HG03457 (cell line): ENCODE measurements around the gene ELK3.
"Not testable (repeated sequence)": the region's sequence is repeated elsewhere in the genome, so short reads cannot be mapped to it uniquely, and the experiment has no call there.

ENCODE experiments used
- ATAC-seq: cut with Tn5 transposase; IDR thresholded peaks from one replicate; pipeline ENCODE4 v1.9.1; 2021; ENCODE audit warnings: moderate number of reproducible peaks; ENCODE audit not compliant: unreplicated experiment

Gene ELK3

GRCh38 chr12:96301732-96302131, 107.6 kb downstream of the ELK3 start:
- ATAC-seq = no peak

DNA sequence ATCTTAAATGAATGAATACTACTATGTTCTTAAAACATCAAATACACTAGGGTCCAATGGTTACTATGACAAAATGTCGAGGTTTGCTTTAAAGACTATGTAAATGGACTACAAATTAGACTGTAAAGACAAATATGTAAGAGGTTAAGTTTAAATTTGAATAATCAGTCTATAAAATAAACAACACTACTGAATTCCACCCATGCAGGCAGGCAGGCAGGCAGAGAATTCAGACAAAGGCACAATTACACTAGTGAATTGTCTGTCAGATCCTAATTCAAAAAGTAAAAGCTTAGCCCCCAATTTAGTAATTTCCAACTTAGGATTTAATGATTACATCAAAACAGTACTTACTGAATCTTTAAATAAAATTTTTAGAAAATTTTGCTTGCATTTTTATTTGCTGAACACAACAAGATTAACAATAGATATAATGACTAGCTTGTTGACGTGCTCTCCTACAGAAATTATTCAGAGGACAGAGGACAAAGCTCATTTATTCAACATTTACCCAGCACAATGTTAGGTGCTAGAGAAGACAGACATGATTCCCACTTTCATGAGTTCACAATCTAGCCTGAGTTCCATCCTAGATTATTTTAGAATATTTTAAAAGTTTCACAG, 108.6 kb downstream of the ELK3 start:
- ATAC-seq = no peak

DNA sequence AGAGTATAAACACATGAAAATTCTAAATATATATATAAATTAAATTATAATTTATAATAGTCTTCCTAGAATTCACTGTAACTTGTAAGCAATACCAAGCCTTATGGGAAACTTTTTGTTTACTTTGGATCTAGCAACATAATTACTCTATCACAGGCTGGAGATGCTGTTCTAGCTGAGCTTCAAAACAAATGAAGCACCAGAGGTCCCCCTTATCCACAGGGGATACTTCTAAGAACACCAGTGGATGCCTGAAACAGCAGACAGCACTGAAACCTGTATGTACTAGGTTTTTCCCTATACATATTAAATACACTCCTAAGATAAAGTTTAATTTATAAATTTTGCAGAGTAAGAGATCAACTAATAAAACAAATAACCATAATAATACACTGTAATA, 109.5 kb downstream of the ELK3 start:
- no peak for ATAC-seq

GRCh38 chr12:96305665-96306064, 111.5 kb downstream of the ELK3 start:
- no peak for ATAC-seq

- no peak for ATAC-seq
Observed at GRCh38 chr12:96308881-96309280, 114.7 kb downstream of the ELK3 start.

GRCh38 chr12:96310067-96310466, 115.9 kb downstream of the ELK3 start:
- no peak for ATAC-seq

- no peak for ATAC-seq
Observed at GRCh38 chr12:96311191-96311590, 117.0 kb downstream of the ELK3 start.

DNA sequence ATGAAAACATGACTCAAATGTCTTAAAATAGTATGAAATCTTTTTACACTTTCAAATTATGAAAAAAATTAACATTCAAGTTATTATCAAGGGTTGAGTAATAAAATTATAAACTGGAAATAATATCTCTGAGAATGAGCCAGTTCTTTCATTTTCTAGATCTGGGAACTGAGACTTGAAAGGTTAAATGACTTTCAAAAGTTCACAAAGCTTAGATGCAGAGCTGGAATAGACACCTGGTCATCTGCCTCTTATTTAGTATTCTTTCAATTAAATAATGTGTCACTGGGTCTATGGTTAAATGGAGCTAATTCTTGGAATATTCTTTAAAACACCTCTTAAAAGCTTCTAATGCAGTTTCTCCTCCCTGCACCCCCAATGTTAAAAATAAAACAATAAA, 119.4 kb downstream of the ELK3 start:
- no peak for ATAC-seq

DNA sequence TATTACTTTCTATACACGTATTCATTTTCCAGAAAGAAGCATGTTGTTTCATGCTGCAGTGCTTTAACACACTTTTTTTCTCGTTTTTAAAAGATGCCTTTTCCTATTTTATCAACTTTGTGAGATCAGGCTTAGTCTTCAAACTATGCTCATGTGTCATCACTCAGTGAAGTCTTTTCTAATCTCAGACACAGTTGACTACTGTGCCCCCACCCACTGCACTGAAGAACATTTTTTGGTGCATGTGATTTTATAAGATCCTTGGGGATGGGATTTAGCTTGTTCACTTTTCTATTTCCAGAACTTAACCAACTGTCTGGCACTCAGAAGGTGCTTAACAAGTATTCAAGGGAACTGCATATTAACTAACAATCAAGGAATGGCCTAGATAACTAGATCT, 120.5 kb downstream of the ELK3 start:
- ATAC-seq = no peak

GRCh38 chr12:96315741-96316481, 121.7 kb downstream of the ELK3 start:
- ATAC-seq = not testable (repeated sequence)

GRCh38 chr12:96317801-96318200, 123.6 kb downstream of the ELK3 start:
- not testable (repeated sequence) for ATAC-seq
